Peyer's patch (tissue), 4 donors: ENCODE data around the gene FUNDC1.
"Not testable (repeated sequence)": the region's sequence is repeated elsewhere in the genome, so short reads cannot be mapped to it uniquely, and the experiment has no call there.

Experiments
- CTCF ChIP-seq, 6 experiments: fragments of 450-650 bp in 4 of 6; fragments of 200-600 bp in 2 of 6; sonication (generic) in 1 of 6; IDR thresholded peaks; one replicate each; pipeline ENCODE4 v1.5.1; 2017 to 2019; ENCODE audit warnings: antibody characterized with exemption in 6 of 6, mild to moderate bottlenecking in 3 of 6, moderate library complexity in 1 of 6
- POLR2A ChIP-seq, 2 donors: fragments of 450-650 bp; IDR thresholded peaks; one replicate each; pipeline ENCODE4 v1.5.1; 2017; ENCODE audit warnings: antibody characterized with exemption in 2 of 2, mild to moderate bottlenecking in 2 of 2, moderate library complexity in 2 of 2

DNA sequence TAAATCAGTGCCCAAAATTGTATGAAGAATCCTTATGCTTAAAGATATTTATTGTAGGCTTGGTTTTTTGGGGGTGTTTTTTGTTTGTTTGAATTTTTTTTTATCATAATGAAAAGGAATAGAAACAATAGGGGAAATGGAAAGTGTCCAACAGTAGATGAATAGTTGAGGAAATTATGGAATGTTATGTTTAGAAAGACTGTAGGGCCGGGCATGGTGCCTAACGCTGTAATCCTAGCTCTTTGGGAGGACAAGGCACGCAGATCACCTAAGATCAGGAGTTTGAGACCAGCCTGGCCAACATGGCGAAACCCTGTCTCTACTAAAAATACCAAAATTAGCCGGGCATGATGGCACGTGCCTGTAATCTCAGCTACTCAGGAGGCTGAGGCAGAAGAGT is 19.2 kb upstream of the FUNDC1 start:
- not testable (repeated sequence) for TF ChIP-seq CTCF, POLR2A (IDR thresholded peaks at IDR 0.05)
